SK-N-SH treated with all-trans-retinoic acid at 6 μM for 48 hours (cell line): ENCODE results near the gene ALG14.
A peak's percentile ranks its signal among the peaks of the same experiment; 100 is the strongest.

ENCODE experiments used
- ATAC-seq: fragments of 200-7000 bp; cut with Tn5 transposase; 3 replicates; pipeline ENCODE4 v1.9.1; 2020; ENCODE audit warnings: mild to moderate bottlenecking, moderate library complexity
- BACH2 ChIP-seq: fragments of 250-450 bp; sonication (Bioruptor Pico); IDR thresholded peaks from 2 replicates; pipeline ENCODE4 v1.9.0; 2021; ENCODE audit warnings: mild to moderate bottlenecking, borderline replicate concordance
- CSDC2 ChIP-seq: fragments of 250-450 bp; sonication (Bioruptor Pico); IDR thresholded peaks from 2 replicates; pipeline ENCODE4 v1.5.0; 2020; ENCODE audit warnings: mild to moderate bottlenecking, moderate library complexity
- GLIS3 ChIP-seq: fragments of 250-450 bp; sonication (Bioruptor Pico); IDR thresholded peaks from 2 replicates; pipeline ENCODE4 v1.5.0; 2020; ENCODE audit warnings: mild to moderate bottlenecking, moderate library complexity
- ISL1 ChIP-seq: fragments of 250-450 bp; sonication (Bioruptor Pico); IDR thresholded peaks from 2 replicates; pipeline ENCODE4 v2.1.2; 2022; ENCODE audit warnings: mild to moderate bottlenecking, moderate library complexity
- OSR1 ChIP-seq: fragments of 250-450 bp; sonication (Bioruptor Pico); IDR thresholded peaks from 2 replicates; pipeline ENCODE4 v1.8.0; 2022; ENCODE audit warnings: moderate library complexity, mild to moderate bottlenecking, inconsistent platforms
- RARB ChIP-seq: fragments of 250-450 bp; sonication (Bioruptor Pico); IDR thresholded peaks from 2 replicates; pipeline ENCODE4 v1.8.0; 2021; ENCODE audit warnings: mild to moderate bottlenecking, moderate library complexity
- TOX ChIP-seq: fragments of 250-450 bp; sonication (Bioruptor Pico); IDR thresholded peaks from 2 replicates; pipeline ENCODE4 v1.8.0; 2021; ENCODE audit warnings: mild to moderate bottlenecking, moderate library complexity, borderline replicate concordance
- TSHZ2 ChIP-seq: fragments of 250-450 bp; sonication (Bioruptor Pico); IDR thresholded peaks from 2 replicates; pipeline ENCODE4 v1.5.0; 2020; ENCODE audit warnings: mild to moderate bottlenecking, moderate library complexity
- ZFP3 ChIP-seq: fragments of 250-450 bp; sonication (Bioruptor Pico); IDR thresholded peaks from 2 replicates; pipeline ENCODE4 v1.5.0; 2020; ENCODE audit warnings: mild to moderate bottlenecking, moderate library complexity
- ZFP30 ChIP-seq: fragments of 450-650 bp; formaldehyde crosslinking; IDR thresholded peaks from 2 replicates; pipeline ENCODE4 v1.5.0; 2022; ENCODE audit warnings: mild to moderate bottlenecking, moderate library complexity
- ZNF70 ChIP-seq: fragments of 450-650 bp; formaldehyde crosslinking; IDR thresholded peaks from 2 replicates; pipeline ENCODE4 v1.5.0; 2020; ENCODE audit warnings: mild to moderate bottlenecking, moderate library complexity
- ZNF8 ChIP-seq: fragments of 450-650 bp; formaldehyde crosslinking; IDR thresholded peaks from 2 replicates; pipeline ENCODE4 v1.5.0; 2020; ENCODE audit warnings: mild to moderate bottlenecking, moderate library complexity
- TF ChIP-seq, protein P1 (sequence below): fragments of 250-450 bp; sonication (Bioruptor Pico); IDR thresholded peaks from 2 replicates; pipeline ENCODE4 v1.5.1; 2020; ENCODE audit warnings: low read depth, mild to moderate bottlenecking, moderate library complexity
- TF ChIP-seq, protein P2 (sequence below): fragments of 250-450 bp; sonication (Bioruptor Pico); IDR thresholded peaks from 2 replicates; pipeline ENCODE4 v1.8.0; 2020; ENCODE audit warnings: mild to moderate bottlenecking, moderate library complexity, borderline replicate concordance

The ALG14 gene

DNA sequence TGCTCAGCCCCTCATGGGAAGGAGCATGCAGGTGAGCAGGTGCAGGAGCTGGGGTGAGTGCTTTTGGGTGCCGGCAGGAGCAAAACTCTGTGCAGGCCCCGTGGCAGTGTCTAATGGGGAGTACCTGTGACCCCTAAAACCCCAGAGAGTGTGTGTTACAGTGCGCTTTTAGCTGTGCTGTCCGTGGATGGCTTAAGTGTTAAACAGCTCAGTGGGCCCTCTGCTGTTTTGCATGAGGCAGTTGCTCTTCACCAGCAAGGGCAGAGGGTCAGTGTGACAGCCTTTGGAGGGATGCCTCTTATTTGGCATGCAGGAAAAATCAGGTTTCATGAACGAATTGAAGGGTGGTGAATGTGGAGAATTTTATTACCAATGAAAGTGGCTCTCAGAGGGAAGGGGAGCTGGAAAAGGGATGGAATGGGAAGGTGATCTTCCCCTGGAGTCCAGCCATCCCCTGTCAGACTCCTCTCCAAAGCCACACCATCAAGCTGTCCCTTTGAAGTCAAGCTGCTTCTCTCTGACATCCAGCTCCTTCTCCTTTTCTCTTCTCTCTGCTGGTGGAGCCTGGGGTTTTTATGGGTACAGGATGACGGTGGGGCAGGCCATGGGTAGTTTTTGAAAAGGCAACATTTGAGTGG lies 17.0 kb upstream of the ALG14 start:
- TF ChIP-seq TOX (CRISPR knock-in tag) (no peak), OSR1 (CRISPR knock-in tag) (no peak), ZNF70 (no peak), BACH2 (no peak)
- no peak for ATAC-seq

GRCh38 chr1:95088303-95088702 lies 15.6 kb upstream of the ALG14 start:
- TF ChIP-seq ZFP3, result no peak
- no peak for TF ChIP-seq OSR1 (CRISPR knock-in tag)
- no peak for TF ChIP-seq CSDC2 (CRISPR knock-in tag)
- TF ChIP-seq ZNF8 (CRISPR knock-in tag), result no peak
- no peak for TF ChIP-seq TOX (CRISPR knock-in tag)
- no peak for TF ChIP-seq ZFP30 (CRISPR knock-in tag)
- no peak for TF ChIP-seq RARB
- no peak for ATAC-seq

GRCh38 chr1:95086949-95087533 lies 14.3 kb upstream of the ALG14 start:
- peak; percentile 95 for ATAC-seq

DNA sequence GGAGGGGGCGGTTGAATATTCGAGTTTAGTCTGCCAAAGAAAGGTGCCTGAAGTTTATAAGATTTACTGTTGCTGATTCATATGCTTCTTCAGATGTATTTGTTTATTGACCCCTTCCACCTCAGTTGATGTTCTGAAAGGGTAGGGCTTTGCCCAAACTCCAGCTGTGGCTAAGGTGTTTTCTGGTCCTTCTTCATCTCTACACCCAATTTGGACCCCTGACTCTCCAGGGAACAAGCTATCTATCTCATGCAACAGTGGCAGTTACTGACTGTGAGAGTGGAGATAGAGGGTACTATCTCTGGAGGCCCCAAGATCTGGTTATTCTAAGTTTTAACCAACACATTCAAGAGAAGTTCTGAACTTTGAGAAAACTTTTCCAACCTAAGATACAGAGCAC lies 12.6 kb upstream of the ALG14 start:
- ATAC-seq, result no peak
- no peak for TF ChIP-seq TSHZ2 (CRISPR knock-in tag)
- TF ChIP-seq ZFP30 (CRISPR knock-in tag), result no peak
- TF ChIP-seq RARB, result no peak
- TF ChIP-seq, protein P1, sequence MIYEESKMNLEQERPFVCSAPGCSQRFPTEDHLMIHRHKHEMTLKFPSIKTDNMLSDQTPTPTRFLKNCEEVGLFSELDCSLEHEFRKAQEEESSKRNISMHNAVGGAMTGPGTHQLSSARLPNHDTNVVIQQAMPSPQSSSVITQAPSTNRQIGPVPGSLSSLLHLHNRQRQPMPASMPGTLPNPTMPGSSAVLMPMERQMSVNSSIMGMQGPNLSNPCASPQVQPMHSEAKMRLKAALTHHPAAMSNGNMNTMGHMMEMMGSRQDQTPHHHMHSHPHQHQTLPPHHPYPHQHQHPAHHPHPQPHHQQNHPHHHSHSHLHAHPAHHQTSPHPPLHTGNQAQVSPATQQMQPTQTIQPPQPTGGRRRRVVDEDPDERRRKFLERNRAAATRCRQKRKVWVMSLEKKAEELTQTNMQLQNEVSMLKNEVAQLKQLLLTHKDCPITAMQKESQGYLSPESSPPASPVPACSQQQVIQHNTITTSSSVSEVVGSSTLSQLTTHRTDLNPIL (CRISPR knock-in tag), result no peak
- TF ChIP-seq ZNF8 (CRISPR knock-in tag), result no peak
- no peak for TF ChIP-seq GLIS3 (CRISPR knock-in tag)
- no peak for TF ChIP-seq BACH2
- TF ChIP-seq ZNF70, result no peak
- TF ChIP-seq, protein P2, sequence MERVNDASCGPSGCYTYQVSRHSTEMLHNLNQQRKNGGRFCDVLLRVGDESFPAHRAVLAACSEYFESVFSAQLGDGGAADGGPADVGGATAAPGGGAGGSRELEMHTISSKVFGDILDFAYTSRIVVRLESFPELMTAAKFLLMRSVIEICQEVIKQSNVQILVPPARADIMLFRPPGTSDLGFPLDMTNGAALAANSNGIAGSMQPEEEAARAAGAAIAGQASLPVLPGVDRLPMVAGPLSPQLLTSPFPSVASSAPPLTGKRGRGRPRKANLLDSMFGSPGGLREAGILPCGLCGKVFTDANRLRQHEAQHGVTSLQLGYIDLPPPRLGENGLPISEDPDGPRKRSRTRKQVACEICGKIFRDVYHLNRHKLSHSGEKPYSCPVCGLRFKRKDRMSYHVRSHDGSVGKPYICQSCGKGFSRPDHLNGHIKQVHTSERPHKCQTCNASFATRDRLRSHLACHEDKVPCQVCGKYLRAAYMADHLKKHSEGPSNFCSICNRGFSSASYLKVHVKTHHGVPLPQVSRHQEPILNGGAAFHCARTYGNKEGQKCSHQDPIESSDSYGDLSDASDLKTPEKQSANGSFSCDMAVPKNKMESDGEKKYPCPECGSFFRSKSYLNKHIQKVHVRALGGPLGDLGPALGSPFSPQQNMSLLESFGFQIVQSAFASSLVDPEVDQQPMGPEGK (CRISPR knock-in tag), result no peak

More at GRCh38 chr1:95086949-95087533, 14.3 kb upstream of the ALG14 start:
- TF ChIP-seq ZNF8 (CRISPR knock-in tag) (no peak), ZFP3 (0 out of 2 replicates have a peak, but pooled peaks have one; percentile 21), TOX (CRISPR knock-in tag) (no peak), ISL1 (CRISPR knock-in tag) (peak; percentile 38), TSHZ2 (CRISPR knock-in tag) (no peak), CSDC2 (CRISPR knock-in tag) (peak; percentile 83; the same call in 1 of the 2 replicates), ZNF70 (no peak), BACH2 (no peak)
- TF ChIP-seq, protein P2 (CRISPR knock-in tag), result peak; percentile 71; the same call in 1 of the 2 replicates
